ENCODE results near the gene SHBG.
A peak's percentile ranks its signal among the peaks of the same experiment; 100 is the strongest.
"Not testable (repeated sequence)": the region's sequence is repeated elsewhere in the genome, so short reads cannot be mapped to it uniquely, and the experiment has no call there.

The SHBG gene

GRCh38 chr17:7626307-7626706, 3.6 kb upstream of the SHBG start:
- FAIRE-seq (no peak), DNase-seq (ENCODE audit: insufficient read length, low spot score) (no peak)
- TF ChIP-seq POLR2A (IDR thresholded peaks at IDR 0.05; ENCODE audit: low read depth, low read length) (no peak), SPI1 (IDR thresholded peaks at IDR 0.05; ENCODE audit: low read depth, low read length) (no peak), PAX5 (IDR thresholded peaks at IDR 0.05; ENCODE audit: insufficient read depth, low read length, severe bottlenecking) (no peak), TAF1 (IDR thresholded peaks at IDR 0.05; ENCODE audit: low read depth, low read length) (no peak), POLR2AphosphoS5 (IDR thresholded peaks at IDR 0.05; ENCODE audit: low read depth, low read length) (no peak), POU2F2 (IDR thresholded peaks at IDR 0.05; ENCODE audit: low read depth, low read length) (no peak)

- no peak for DNase-seq (ENCODE audit: insufficient read length, low spot score)
Observed at GRCh38 chr17:7626956-7627249, 3.0 kb upstream of the SHBG start.

GRCh38 chr17:7627250-7628121, 2.4 kb upstream of the SHBG start, which contains the start of gene SAT2:
Gene SAT2 (minus strand): TSS chr17:7627821. CDS start chr17:7627635, 186 bp downstream.
- DNase-seq (ENCODE audit: insufficient read length, low spot score) (peak; percentile 97), FAIRE-seq (peak; percentile 98)
- TF ChIP-seq POLR2A (IDR thresholded peaks at IDR 0.05; ENCODE audit: low read depth, low read length) (peak; percentile 49; the same call in 1 of the 2 replicates), POLR2AphosphoS5 (IDR thresholded peaks at IDR 0.05; ENCODE audit: low read depth, low read length) (no peak), TAF1 (IDR thresholded peaks at IDR 0.05; ENCODE audit: low read depth, low read length) (no peak), POU2F2 (IDR thresholded peaks at IDR 0.05; ENCODE audit: low read depth, low read length) (no peak), PAX5 (IDR thresholded peaks at IDR 0.05; ENCODE audit: insufficient read depth, low read length, severe bottlenecking) (no peak), SPI1 (IDR thresholded peaks at IDR 0.05; ENCODE audit: low read depth, low read length) (no peak)

More at GRCh38 chr17:7626956-7627249, 3.0 kb upstream of the SHBG start:
- no peak for FAIRE-seq
- TF ChIP-seq PAX5 (IDR thresholded peaks at IDR 0.05; ENCODE audit: insufficient read depth, low read length, severe bottlenecking) (no peak), POLR2A (IDR thresholded peaks at IDR 0.05; ENCODE audit: low read depth, low read length) (no peak), POU2F2 (IDR thresholded peaks at IDR 0.05; ENCODE audit: low read depth, low read length) (no peak), TAF1 (IDR thresholded peaks at IDR 0.05; ENCODE audit: low read depth, low read length) (no peak), SPI1 (IDR thresholded peaks at IDR 0.05; ENCODE audit: low read depth, low read length) (no peak), POLR2AphosphoS5 (IDR thresholded peaks at IDR 0.05; ENCODE audit: low read depth, low read length) (no peak)

GRCh38 chr17:7631398-7632380, 1.8 kb downstream of the SHBG start:
- no peak for DNase-seq (ENCODE audit: insufficient read length, low spot score)
- FAIRE-seq: no peak
- no peak for TF ChIP-seq PAX5 (IDR thresholded peaks at IDR 0.05; ENCODE audit: insufficient read depth, low read length, severe bottlenecking)
- TF ChIP-seq POLR2AphosphoS5 (IDR thresholded peaks at IDR 0.05; ENCODE audit: low read depth, low read length): no peak
- no peak for TF ChIP-seq TAF1 (IDR thresholded peaks at IDR 0.05; ENCODE audit: low read depth, low read length)

GRCh38 chr17:7632492-7632894, 2.6 kb downstream of the SHBG start:
- FAIRE-seq: peak; percentile 83
- TF ChIP-seq POLR2A (IDR thresholded peaks at IDR 0.05; ENCODE audit: low read depth, low read length): no peak
- TF ChIP-seq POLR2AphosphoS5 (IDR thresholded peaks at IDR 0.05; ENCODE audit: low read depth, low read length): no peak
- TF ChIP-seq SPI1 (IDR thresholded peaks at IDR 0.05; ENCODE audit: low read depth, low read length): no peak
- no peak for TF ChIP-seq POU2F2 (IDR thresholded peaks at IDR 0.05; ENCODE audit: low read depth, low read length)
- TF ChIP-seq TAF1 (IDR thresholded peaks at IDR 0.05; ENCODE audit: low read depth, low read length): no peak
- TF ChIP-seq PAX5 (IDR thresholded peaks at IDR 0.05; ENCODE audit: insufficient read depth, low read length, severe bottlenecking): no peak
- no peak for DNase-seq (ENCODE audit: insufficient read length, low spot score)

- TF ChIP-seq POU2F2 (IDR thresholded peaks at IDR 0.05; ENCODE audit: low read depth, low read length) (no peak), POLR2AphosphoS5 (IDR thresholded peaks at IDR 0.05; ENCODE audit: low read depth, low read length) (no peak), POLR2A (IDR thresholded peaks at IDR 0.05; ENCODE audit: low read depth, low read length) (no peak), SPI1 (IDR thresholded peaks at IDR 0.05; ENCODE audit: low read depth, low read length) (no peak), PAX5 (IDR thresholded peaks at IDR 0.05; ENCODE audit: insufficient read depth, low read length, severe bottlenecking) (no peak), TAF1 (IDR thresholded peaks at IDR 0.05; ENCODE audit: low read depth, low read length) (no peak)
- no peak for FAIRE-seq
- no peak for DNase-seq (ENCODE audit: insufficient read length, low spot score)
Observed at GRCh38 chr17:7633093-7633492, 3.2 kb downstream of the SHBG start.

- no peak for FAIRE-seq
- TF ChIP-seq POLR2AphosphoS5 (IDR thresholded peaks at IDR 0.05; ENCODE audit: low read depth, low read length) (no peak), POLR2A (IDR thresholded peaks at IDR 0.05; ENCODE audit: low read depth, low read length) (no peak), PAX5 (IDR thresholded peaks at IDR 0.05; ENCODE audit: insufficient read depth, low read length, severe bottlenecking) (no peak), SPI1 (IDR thresholded peaks at IDR 0.05; ENCODE audit: low read depth, low read length) (no peak), TAF1 (IDR thresholded peaks at IDR 0.05; ENCODE audit: low read depth, low read length) (no peak), POU2F2 (IDR thresholded peaks at IDR 0.05; ENCODE audit: low read depth, low read length) (no peak)
- DNase-seq (ENCODE audit: insufficient read length, low spot score): no peak
Observed at GRCh38 chr17:7634384-7634783, 4.4 kb downstream of the SHBG start.

- FAIRE-seq: no peak
- TF ChIP-seq POLR2AphosphoS5 (IDR thresholded peaks at IDR 0.05; ENCODE audit: low read depth, low read length) (no peak), SPI1 (IDR thresholded peaks at IDR 0.05; ENCODE audit: low read depth, low read length) (no peak), TAF1 (IDR thresholded peaks at IDR 0.05; ENCODE audit: low read depth, low read length) (no peak), POLR2A (IDR thresholded peaks at IDR 0.05; ENCODE audit: low read depth, low read length) (no peak), PAX5 (IDR thresholded peaks at IDR 0.05; ENCODE audit: insufficient read depth, low read length, severe bottlenecking) (no peak), POU2F2 (IDR thresholded peaks at IDR 0.05; ENCODE audit: low read depth, low read length) (no peak)
- DNase-seq (ENCODE audit: insufficient read length, low spot score): no peak
Observed at GRCh38 chr17:7636163-7636562, 6.2 kb downstream of the SHBG start.

GRCh38 chr17:7640783-7641182, 10.8 kb downstream of the SHBG start:
- TF ChIP-seq PAX5 (IDR thresholded peaks at IDR 0.05; ENCODE audit: insufficient read depth, low read length, severe bottlenecking) (no peak), POLR2A (IDR thresholded peaks at IDR 0.05; ENCODE audit: low read depth, low read length) (no peak), TAF1 (IDR thresholded peaks at IDR 0.05; ENCODE audit: low read depth, low read length) (no peak), POLR2AphosphoS5 (IDR thresholded peaks at IDR 0.05; ENCODE audit: low read depth, low read length) (no peak)
- DNase-seq (ENCODE audit: insufficient read length, low spot score) (no peak), FAIRE-seq (no peak)

- DNase-seq (ENCODE audit: insufficient read length, low spot score); FAIRE-seq: not testable (repeated sequence)
Observed at GRCh38 chr17:7641635-7642034, 11.7 kb downstream of the SHBG start.
